ENCODE results near the gene GRHPR. TPM values are rescaled to one million over a fixed set of nuclear protein-coding genes. Genes with fewer than 3 reads are reported as not detected.

GRHPR gene
- total RNA-seq, 1 donor from 2014 or later, result 104 TPM

GRCh38 chr9:37399336-37399735 lies 23.2 kb upstream of the GRHPR start:
- no peaks in the 10 kb centered on the region for H3K36me3 ChIP-seq
- H3K4me3 ChIP-seq, result no peak overlapping the region
- H3K4me1 ChIP-seq, result no peaks in the 10 kb centered on the region
- no peaks in the 10 kb centered on the region for H3K9me3 ChIP-seq (replicated peaks)
- H3K27me3 ChIP-seq (ENCODE audit: low read depth), result no peaks in the 10 kb centered on the region
- no peak for DNase-seq
- no peak overlapping the region for H3K27ac ChIP-seq (replicated peaks)
- TF ChIP-seq CTCF (IDR thresholded peaks at IDR 0.05; ENCODE audit: borderline replicate concordance), result no peak
- intact Hi-C loops (cut with micrococcal nuclease), result no loop called here

- Histone ChIP-seq H3K4me1 (no peaks in the 10 kb centered on the region), H3K4me3 (no peak overlapping the region), H3K9me3 (replicated peaks) (no peaks in the 10 kb centered on the region), H3K27ac (replicated peaks) (peak overlapping the region; percentile 45), H3K36me3 (no peaks in the 10 kb centered on the region), H3K27me3 (ENCODE audit: low read depth) (no peaks in the 10 kb centered on the region)
- DNase-seq, result no peak
- intact Hi-C loops (cut with micrococcal nuclease), result no loop called here
- TF ChIP-seq CTCF (IDR thresholded peaks at IDR 0.05; ENCODE audit: borderline replicate concordance), result no peak
Observed at GRCh38 chr9:37404590-37404989, 17.9 kb upstream of the GRHPR start.

- intact Hi-C loops (cut with micrococcal nuclease), result no loop called here
Observed at GRCh38 chr9:37405350-37405749, 17.1 kb upstream of the GRHPR start.

GRCh38 chr9:37405764-37406380 lies 16.6 kb upstream of the GRHPR start:
- Histone ChIP-seq H3K4me3 (no peak overlapping the region), H3K27ac (replicated peaks) (peak overlapping the region; percentile 45), H3K9me3 (replicated peaks) (no peaks in the 10 kb centered on the region), H3K4me1 (no peaks in the 10 kb centered on the region), H3K36me3 (no peaks in the 10 kb centered on the region), H3K27me3 (ENCODE audit: low read depth) (no peaks in the 10 kb centered on the region)
- no peak for DNase-seq
- TF ChIP-seq CTCF (IDR thresholded peaks at IDR 0.05; ENCODE audit: borderline replicate concordance), result no peak
- intact Hi-C loops (cut with micrococcal nuclease), result no loop called here

More at GRCh38 chr9:37405350-37405749, 17.1 kb upstream of the GRHPR start:
- H3K4me1 ChIP-seq, result no peaks in the 10 kb centered on the region
- DNase-seq, result no peak
- H3K9me3 ChIP-seq (replicated peaks), result no peaks in the 10 kb centered on the region
- no peaks in the 10 kb centered on the region for H3K27me3 ChIP-seq (ENCODE audit: low read depth)
- no peak overlapping the region for H3K4me3 ChIP-seq
- no peaks in the 10 kb centered on the region for H3K36me3 ChIP-seq
- H3K27ac ChIP-seq (replicated peaks), result peak overlapping the region; percentile 45
- no peak for TF ChIP-seq CTCF (IDR thresholded peaks at IDR 0.05; ENCODE audit: borderline replicate concordance)

GRCh38 chr9:37406603-37407401 lies 15.7 kb upstream of the GRHPR start:
- H3K4me3 ChIP-seq, result no peak overlapping the region
- no peaks in the 10 kb centered on the region for H3K36me3 ChIP-seq
- intact Hi-C loops (cut with micrococcal nuclease), result no loop called here
- H3K4me1 ChIP-seq, result peaks cover 6% of the 10 kb centered on the region
- no peaks in the 10 kb centered on the region for H3K27me3 ChIP-seq (ENCODE audit: low read depth)
- DNase-seq, result no peak
- no peak for TF ChIP-seq CTCF (IDR thresholded peaks at IDR 0.05; ENCODE audit: borderline replicate concordance)
- no peaks in the 10 kb centered on the region for H3K9me3 ChIP-seq (replicated peaks)
- H3K27ac ChIP-seq (replicated peaks), result peak overlapping the region; percentile 45
